Epithelial cell of proximal tubule (primary cell): Measurements from ENCODE around the gene ADD1. TPM values are rescaled to one million over a fixed set of nuclear protein-coding genes. Genes with fewer than 3 reads are reported as not detected.

Source experiments
- DNase-seq: peaks from one replicate; pipeline ENCODE4 v3.0.0-alpha.2; 2011; ENCODE audit warnings: low read depth
- H3K4me3 ChIP-seq: 2 replicates; pipeline ENCODE4 v1.5.1; 2011; ENCODE audit warnings: low read depth, mild to moderate bottlenecking, low read length
- total RNA-seq: library from RNA; depleted of rRNA; stranded (reverse); fragments of >200 nt; gene quantifications from 2 replicates; pipeline ENCODE4 v1.2.3, GENCODE V29; 2015
- TF ChIP-seq, protein P1 (sequence below): conservative IDR thresholded peaks from 2 replicates; pipeline ENCODE4 v1.5.1; 2012; ENCODE audit warnings: low read depth, mild to moderate bottlenecking, low read length

The ADD1 gene
- total RNA-seq, 1 donor from 2014 or later = 222 TPM

DNA sequence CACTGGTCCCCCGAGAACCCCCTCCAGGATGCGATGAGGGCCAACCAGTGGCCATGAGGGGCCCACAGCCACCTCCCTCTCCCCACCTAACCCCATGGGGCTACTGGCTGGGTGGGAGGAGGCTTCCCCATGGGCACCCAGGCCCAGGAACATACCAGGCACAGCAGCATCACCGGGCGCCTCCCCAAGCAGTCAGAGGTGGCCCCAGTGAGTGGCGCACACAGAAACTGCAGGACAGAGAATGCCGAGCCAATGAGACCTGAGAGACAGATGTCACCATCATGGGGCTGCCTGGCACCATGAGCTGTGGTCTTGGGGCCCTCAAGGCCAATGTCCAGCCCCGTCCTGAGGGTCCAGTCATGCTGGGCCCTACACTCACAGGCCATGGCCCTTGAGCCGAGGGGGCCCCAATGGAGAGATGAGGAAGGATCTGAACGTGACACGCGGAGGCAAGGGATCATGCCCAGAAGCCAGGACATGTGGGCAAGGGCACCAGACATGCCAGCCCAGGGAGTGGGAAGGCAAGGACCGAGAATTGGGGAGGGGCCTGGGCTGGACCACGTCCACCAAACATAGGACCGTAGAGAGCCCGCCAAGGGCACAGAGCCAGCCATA, 89.4 kb downstream of the ADD1 start:
- TF ChIP-seq, protein P1, sequence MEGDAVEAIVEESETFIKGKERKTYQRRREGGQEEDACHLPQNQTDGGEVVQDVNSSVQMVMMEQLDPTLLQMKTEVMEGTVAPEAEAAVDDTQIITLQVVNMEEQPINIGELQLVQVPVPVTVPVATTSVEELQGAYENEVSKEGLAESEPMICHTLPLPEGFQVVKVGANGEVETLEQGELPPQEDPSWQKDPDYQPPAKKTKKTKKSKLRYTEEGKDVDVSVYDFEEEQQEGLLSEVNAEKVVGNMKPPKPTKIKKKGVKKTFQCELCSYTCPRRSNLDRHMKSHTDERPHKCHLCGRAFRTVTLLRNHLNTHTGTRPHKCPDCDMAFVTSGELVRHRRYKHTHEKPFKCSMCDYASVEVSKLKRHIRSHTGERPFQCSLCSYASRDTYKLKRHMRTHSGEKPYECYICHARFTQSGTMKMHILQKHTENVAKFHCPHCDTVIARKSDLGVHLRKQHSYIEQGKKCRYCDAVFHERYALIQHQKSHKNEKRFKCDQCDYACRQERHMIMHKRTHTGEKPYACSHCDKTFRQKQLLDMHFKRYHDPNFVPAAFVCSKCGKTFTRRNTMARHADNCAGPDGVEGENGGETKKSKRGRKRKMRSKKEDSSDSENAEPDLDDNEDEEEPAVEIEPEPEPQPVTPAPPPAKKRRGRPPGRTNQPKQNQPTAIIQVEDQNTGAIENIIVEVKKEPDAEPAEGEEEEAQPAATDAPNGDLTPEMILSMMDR = no peak
- no peak for DNase-seq
- H3K4me3 ChIP-seq = peak overlapping the region; percentile 70

DNA sequence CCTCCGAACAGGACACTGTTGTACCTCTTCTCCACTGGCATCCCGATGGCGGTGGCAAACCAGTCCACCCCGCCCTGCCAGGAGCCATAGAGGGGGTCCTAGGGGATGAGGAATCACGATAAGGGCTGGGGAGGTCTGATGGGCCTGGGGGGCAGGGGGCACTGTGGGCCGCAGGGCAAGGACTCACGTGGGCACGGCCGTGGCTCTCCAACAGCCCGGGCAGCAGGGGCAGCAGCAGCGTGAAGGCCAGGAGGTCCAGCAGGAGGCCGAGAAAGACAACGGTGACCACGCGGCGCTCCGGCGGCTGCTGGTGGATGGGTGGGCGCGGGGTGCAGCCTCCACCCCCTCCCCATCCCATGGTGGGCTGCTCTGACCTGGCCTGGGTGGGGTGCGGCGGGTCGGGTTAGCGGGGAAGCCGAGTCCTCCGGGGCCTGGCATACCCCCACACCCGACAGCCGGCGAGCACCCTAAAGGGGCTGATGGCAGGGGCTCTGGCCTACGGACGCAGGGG, 90.0 kb downstream of the ADD1 start:
- TF ChIP-seq, protein P1 = no peak
- no peak for DNase-seq
- H3K4me3 ChIP-seq = peak overlapping the region; percentile 70

DNA sequence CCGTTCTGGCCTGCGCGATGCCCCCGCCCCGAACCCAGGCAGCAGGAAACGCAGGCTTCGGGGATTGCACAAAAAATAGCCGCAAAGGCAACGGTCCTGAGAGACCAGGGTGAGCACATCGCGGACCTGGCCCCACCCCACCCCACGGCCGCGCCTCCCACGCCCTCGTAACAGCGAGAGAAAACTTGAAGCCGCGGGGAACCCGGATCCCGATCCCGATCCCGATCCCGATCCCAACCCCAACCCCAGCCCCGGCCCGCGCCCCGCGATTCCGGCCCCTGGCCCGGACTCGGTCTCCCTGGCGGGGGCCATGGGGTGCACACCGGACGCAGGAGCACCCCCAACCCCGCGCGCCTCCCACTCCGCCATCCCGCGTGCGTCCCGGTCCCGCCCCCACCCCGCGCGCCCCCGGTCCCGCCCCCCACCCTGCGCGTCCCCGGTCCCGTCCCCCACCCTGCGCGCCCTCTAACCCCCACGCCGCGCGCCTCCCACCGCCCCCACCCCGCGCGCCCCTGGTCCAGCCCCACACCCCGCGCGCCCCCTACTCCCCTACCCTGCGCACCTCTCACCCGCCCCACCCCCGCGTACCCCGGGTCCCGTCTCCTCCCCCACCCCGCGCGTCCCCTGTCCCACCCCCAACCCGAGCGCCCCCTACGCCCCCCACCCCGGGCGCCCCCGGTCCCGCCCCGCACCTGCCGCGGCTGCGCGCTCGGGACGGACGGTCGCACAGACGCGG, 90.6 kb downstream of the ADD1 start:
- DNase-seq = no peak
- TF ChIP-seq, protein P1 = no peak
- H3K4me3 ChIP-seq = peak overlapping the region; percentile 94

DNA sequence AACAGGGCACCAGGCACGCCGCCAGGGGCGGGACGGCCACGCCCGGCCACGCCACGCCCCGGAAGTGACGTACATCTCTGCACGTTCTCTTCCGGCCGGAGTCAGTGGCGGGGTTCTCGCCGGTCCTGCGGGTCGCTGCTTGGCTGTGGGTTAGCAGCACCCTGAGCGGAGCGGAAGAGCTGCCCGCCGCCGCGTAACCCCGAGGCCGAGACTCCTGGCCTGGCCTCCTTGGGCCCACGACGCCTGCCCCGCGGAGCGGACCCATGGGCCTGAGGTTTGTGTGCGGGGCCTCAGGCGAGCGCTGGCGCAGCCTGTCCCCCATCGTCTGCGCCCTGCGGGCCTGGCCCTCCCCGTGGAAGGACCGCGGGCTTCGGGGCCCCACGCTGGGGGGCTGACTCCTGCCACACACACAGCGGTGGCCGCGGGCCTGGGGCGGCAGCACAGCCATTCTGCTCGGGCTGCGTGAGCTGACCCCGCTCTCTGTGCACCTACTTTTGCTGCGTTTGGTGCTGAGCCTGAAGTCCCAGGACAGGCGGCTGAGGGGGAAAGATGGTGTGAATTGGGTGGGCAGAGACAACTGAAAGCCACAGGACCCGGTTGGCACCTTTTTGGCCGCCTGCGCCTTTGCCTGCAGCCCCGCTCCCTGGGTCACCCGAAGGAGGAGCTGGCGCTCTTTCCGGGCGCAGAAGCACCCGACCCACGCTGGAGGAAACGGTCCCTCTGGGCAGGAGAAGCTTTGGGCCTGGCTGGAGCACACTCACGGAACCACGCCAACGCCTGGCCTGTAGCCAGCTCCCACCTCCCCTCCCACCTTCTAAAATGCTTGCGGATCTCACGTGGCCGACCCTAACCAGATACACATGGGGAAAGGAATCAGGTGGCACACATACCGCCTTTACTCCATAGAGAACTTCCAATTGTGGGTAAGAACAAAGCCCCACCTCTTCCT, 91.4 kb downstream of the ADD1 start:
- DNase-seq = no peak
- peak overlapping the region; percentile 94 for H3K4me3 ChIP-seq
- TF ChIP-seq, protein P1 = no peak

DNA sequence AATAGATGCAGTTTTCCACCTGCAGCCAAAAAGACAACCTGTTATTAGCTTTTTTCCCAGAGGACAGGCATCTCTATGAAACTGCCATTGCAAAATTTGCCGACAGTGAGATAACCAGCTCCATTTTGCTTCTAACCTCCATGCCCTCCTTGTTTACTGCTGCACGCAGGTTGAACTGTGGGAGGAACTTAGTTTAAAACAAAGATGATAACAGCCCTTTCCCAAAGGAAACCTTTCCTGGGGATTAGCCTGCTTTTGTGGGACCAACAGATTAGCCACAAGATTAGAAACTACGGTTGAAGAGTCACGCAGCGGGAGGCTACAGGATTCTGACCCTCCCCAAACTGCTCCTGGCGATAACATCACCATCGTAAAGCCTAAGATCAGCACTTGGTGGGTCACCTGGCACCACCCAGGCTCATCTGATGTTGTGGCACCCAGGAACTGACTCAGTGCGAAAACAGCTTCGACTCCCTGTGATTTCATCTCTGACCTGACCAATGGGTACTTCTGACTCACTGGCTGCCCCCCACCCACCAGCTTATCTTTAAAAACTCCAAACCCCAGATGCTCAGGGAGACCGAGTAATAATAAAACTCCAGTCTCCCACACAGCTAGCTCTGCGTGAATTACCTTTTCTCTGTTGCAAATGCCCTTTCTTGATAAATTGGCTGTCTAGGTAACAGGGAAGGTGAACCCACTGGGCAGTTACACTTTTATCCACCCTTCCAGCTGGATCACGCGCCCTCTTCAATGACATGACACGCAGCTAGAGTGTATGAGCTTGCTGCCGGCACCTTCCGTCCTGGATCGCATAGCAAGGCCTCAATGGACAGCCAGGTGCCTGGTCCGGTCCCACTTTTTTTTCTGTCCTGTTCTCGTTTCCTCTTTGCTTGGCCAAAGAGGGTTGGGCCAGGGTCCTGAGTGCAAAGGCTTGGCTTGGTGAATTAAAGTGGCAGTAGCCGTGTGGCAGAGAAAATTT, 92.4 kb downstream of the ADD1 start:
- TF ChIP-seq, protein P1 = no peak
- H3K4me3 ChIP-seq = peak overlapping the region; percentile 94
- DNase-seq = peak; percentile 39

DNA sequence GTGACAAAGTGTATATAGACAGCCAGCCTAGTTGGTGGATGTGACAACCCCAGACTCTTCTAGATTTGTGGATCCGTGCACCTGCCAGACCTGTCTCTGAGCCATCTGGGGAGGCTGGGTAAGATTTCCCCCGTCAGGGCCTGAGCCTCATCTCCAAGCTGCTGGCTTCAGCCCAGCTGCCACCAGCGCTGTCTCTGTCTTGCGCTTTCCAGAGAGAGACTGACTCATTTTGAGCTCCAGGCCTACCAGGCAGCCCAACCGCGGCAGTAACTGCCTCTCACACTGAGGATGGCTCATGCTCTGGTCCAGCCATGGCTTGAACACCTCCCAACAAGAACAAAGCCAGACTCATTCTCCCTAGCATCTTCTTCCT, 93.1 kb downstream of the ADD1 start:
- peak overlapping the region; percentile 94 for H3K4me3 ChIP-seq
- TF ChIP-seq, protein P1 = no peak
- peak; percentile 22 for DNase-seq
